ENCODE measurements around the gene MRPL36.

GRCh38 chr5:1776831-1777230 lies 22.8 kb downstream of the MRPL36 start:
- no peak for TF ChIP-seq POLR2A (IDR thresholded peaks at IDR 0.05)
- TF ChIP-seq EP300 (IDR thresholded peaks at IDR 0.05), result no peak

All from ovary (tissue), 1 donor.